Right lobe of liver (tissue), 6 donors: ENCODE measurements around the gene SLC28A1. TPM values are rescaled to one million over a fixed set of nuclear protein-coding genes. Genes with fewer than 3 reads are reported as not detected.

Experiments
- ATAC-seq, 4 donors: fragments of 200-7000 bp; cut with Tn5 transposase; one replicate each; pipeline ENCODE4 v1.9.1; 2020; ENCODE audit warnings: mild to moderate bottlenecking in 4 of 4, moderate library complexity in 4 of 4
- DNase-seq, 3 donors: peaks; one replicate each; pipeline ENCODE4 v3.0.0-alpha.2; 2020
- H3K27ac ChIP-seq, 3 donors: fragments of 200-600 bp; one replicate each; pipeline ENCODE4 v1.8.0; 2022
- H3K27me3 ChIP-seq, 2 donors: fragments of 200-600 bp; one replicate each; pipeline ENCODE4 v1.8.0; 2022
- H3K36me3 ChIP-seq, 4 donors: fragments of 200-600 bp; sonication (generic) in 1 of 4; one replicate each; pipeline versions ENCODE4 v1.5.1 to v1.8.0; 2017 to 2022; ENCODE audit warnings: control low read depth in 1 of 4
- H3K4me1 ChIP-seq, 4 donors: fragments of 200-600 bp; sonication (generic) in 1 of 4; one replicate each; pipeline versions ENCODE4 v1.5.1 to v1.8.0; 2017 to 2022; ENCODE audit warnings: control low read depth in 1 of 4
- H3K4me3 ChIP-seq, 3 donors: fragments of 200-600 bp; one replicate each; pipeline ENCODE4 v1.8.0; 2022
- H3K9me3 ChIP-seq, 4 donors: fragments of 200-600 bp; sonication (generic) in 1 of 4; one replicate each; pipeline versions ENCODE4 v1.5.1 to v1.8.0; 2017 to 2022; ENCODE audit warnings: control low read depth in 1 of 4
- POLR2A ChIP-seq: fragments of 450-650 bp; IDR thresholded peaks from one replicate; pipeline ENCODE4 v1.6.1; 2017; ENCODE audit warnings: antibody characterized with exemption, mild to moderate bottlenecking
- WGBS: methylation state at CpG from one replicate; pipeline ENCODE4 v1.1.6; 2018; ENCODE audit warnings: low coverage, low lambda C conversion rate; ENCODE audit not compliant: insufficient coverage; ENCODE audit errors: missing lambda C conversion rate; 5-methylcytosine and 5-hydroxymethylcytosine counted together
- intact Hi-C, 2 donors: fragments of 100-400 bp; cut with DNase I; formaldehyde crosslinking; loops; one replicate each; pipeline versions ENCODE4 v1.11.2 to v1.14.1; 2022
- total RNA-seq, 6 experiments: library from RNA; depleted of rRNA in 2 of 6; stranded (reverse); fragments of >200 nt in 2 of 6; fragmentation: NEBNext Ultra II Directional in 3 of 6; extraction: Animal tissue kit (Norgen Biotek cat#: 25700) in 3 of 6; gene quantifications; one replicate each; pipeline versions ENCODE4 v1.1.0 to v1.2.4, GENCODE V29; 2016 to 2023
- TF ChIP-seq, protein P1 (sequence below), 4 donors: fragments of 200-600 bp in 3 of 4; fragments of 450-650 bp in 1 of 4; IDR thresholded peaks; one replicate each; pipeline versions ENCODE4 v1.5.1 to v1.8.0; 2016 to 2022; ENCODE audit warnings: antibody characterized with exemption in 4 of 4, mild to moderate bottlenecking in 2 of 4
- donor health status: DM: no; HTN: yes; CAD: no.
- donor health status: DM: no; HTN: no; CAD: no.
- donor health status: DM: no; HTN: no; CAD: no.
- donor health status: DM: no; HTN: yes; CAD: no.
- donor health status: DM: no; HTN: yes; CAD: no.

Gene SLC28A1
- total RNA-seq, 6 experiments from 2014 or later, result 33.2 to 75.4 (median 49.9) TPM

DNA sequence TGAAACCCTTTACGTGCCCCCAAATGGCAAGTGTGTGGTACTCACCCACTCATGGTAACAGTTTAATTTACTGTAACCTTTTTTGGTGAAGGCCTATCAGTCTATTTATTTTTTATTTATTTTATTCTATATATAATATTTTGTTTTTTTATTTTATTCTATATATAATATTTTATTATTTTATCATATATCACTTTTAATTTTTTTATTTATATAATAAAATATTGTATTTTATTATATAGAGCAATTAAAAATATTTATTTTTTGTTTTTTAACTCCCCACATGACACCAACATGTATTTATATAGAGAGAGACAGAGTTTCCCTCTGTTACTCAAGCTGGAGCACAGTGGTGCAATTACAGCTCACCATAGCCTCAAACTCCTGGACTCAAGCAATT, 41.4 kb downstream of the SLC28A1 start:
- H3K27me3 ChIP-seq, result no peaks in the 10 kb centered on the region
- no peak overlapping the region for H3K27ac ChIP-seq
- ATAC-seq, result no peak
- intact Hi-C loops, result loop anchor here in 1 of 2 donors (10.0 kb wide), 1 partner anchor 101 kb away; no protein-coding TSS in a partner anchor
- WGBS, result 90% methylated on average over 1 of the region's 1 CpG
- DNase-seq, result no peak
- H3K36me3 ChIP-seq, result peaks cover 0 to 13% (median 5%) of the 10 kb centered on the region in 4 donors
- H3K4me1 ChIP-seq, result peaks cover 0 to 21% (median 10%) of the 10 kb centered on the region in 4 donors
- no peaks in the 10 kb centered on the region for H3K9me3 ChIP-seq
- TF ChIP-seq, protein P1, sequence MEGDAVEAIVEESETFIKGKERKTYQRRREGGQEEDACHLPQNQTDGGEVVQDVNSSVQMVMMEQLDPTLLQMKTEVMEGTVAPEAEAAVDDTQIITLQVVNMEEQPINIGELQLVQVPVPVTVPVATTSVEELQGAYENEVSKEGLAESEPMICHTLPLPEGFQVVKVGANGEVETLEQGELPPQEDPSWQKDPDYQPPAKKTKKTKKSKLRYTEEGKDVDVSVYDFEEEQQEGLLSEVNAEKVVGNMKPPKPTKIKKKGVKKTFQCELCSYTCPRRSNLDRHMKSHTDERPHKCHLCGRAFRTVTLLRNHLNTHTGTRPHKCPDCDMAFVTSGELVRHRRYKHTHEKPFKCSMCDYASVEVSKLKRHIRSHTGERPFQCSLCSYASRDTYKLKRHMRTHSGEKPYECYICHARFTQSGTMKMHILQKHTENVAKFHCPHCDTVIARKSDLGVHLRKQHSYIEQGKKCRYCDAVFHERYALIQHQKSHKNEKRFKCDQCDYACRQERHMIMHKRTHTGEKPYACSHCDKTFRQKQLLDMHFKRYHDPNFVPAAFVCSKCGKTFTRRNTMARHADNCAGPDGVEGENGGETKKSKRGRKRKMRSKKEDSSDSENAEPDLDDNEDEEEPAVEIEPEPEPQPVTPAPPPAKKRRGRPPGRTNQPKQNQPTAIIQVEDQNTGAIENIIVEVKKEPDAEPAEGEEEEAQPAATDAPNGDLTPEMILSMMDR (IDR thresholded peaks at IDR 0.05), result no peak
- TF ChIP-seq POLR2A, result no peak
- H3K4me3 ChIP-seq, result no peak overlapping the region

DNA sequence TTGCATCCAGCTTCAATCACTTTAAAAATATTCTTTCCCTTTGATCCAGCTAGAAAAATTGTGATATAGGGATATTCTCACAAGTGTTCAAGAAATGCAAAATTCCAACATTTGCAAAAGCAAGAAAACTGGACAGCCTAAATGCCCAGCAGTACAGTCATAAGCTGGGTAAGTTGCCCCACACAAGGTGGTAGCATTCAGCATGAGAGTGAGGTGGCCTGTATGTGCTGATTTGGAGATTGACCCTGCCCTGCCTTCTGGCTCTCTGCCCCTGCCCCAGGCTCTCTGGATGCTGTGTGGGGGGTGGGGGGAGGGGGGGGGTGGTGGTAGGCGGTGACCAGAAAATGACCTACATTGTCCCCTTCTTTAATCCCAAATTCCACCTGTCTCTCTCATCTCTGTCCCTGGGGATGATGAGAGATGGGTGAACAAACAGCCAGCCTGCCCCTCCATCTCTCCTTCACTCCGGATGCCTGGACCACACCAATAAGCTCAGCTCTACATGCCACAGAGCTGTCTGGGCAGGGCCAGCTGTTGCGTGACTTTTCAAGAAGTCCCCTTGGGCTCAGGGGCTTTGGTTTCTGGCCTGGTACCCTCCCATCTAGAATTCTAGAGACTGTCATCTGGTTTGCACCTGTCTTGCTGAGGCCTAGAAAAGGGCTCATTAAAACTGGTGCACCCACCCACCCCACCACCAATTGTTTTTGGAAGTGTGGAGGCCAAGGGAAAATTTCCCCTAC, 42.2 kb downstream of the SLC28A1 start:
- ATAC-seq, result no peak
- intact Hi-C loops, result loop anchor here in 1 of 2 donors (10.0 kb wide), 1 partner anchor 102 kb away; no protein-coding TSS in a partner anchor
- Histone ChIP-seq H3K4me3 (no peak overlapping the region), H3K27ac (no peak overlapping the region), H3K36me3 (peaks cover 0 to 13% (median 5%) of the 10 kb centered on the region in 4 donors), H3K9me3 (no peaks in the 10 kb centered on the region), H3K27me3 (no peaks in the 10 kb centered on the region), H3K4me1 (peaks cover 0 to 21% (median 10%) of the 10 kb centered on the region in 4 donors)
- DNase-seq, result no peak
- WGBS, result 75% methylated on average over 1 of the region's 3 CpGs
- no peak for TF ChIP-seq POLR2A
- TF ChIP-seq, protein P1 (IDR thresholded peaks at IDR 0.05), result no peak

DNA sequence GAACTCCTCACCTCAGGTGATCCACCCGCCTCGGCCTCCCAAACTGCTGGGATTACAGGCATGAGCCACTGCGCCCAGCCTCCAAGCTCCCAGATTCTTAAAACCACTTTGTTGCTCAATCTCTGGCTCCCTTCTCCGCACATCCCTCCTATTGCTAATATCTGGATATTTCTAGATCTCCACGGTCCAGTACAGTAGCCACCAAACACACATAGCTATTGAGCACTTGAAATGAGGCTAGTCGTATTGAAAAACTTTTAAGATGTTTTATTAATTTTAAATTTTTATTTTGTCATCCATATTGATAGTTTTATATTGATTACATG, 44.3 kb downstream of the SLC28A1 start:
- Histone ChIP-seq H3K36me3 (peaks cover 0 to 21% (median 6%) of the 10 kb centered on the region in 4 donors), H3K4me3 (no peak overlapping the region), H3K4me1 (peaks cover 0 to 19% (median 8%) of the 10 kb centered on the region in 4 donors), H3K27me3 (no peaks in the 10 kb centered on the region), H3K27ac (no peak overlapping the region), H3K9me3 (no peaks in the 10 kb centered on the region)
- TF ChIP-seq POLR2A, result no peak
- TF ChIP-seq, protein P1 (IDR thresholded peaks at IDR 0.05), result no peak
- no peak for ATAC-seq
- 49% methylated on average over 6 of the region's 6 CpGs for WGBS
- intact Hi-C loops, result loop anchor here in 1 of 2 donors (10.0 kb wide), 1 partner anchor 104 kb away; no protein-coding TSS in a partner anchor
- DNase-seq, result no peak

DNA sequence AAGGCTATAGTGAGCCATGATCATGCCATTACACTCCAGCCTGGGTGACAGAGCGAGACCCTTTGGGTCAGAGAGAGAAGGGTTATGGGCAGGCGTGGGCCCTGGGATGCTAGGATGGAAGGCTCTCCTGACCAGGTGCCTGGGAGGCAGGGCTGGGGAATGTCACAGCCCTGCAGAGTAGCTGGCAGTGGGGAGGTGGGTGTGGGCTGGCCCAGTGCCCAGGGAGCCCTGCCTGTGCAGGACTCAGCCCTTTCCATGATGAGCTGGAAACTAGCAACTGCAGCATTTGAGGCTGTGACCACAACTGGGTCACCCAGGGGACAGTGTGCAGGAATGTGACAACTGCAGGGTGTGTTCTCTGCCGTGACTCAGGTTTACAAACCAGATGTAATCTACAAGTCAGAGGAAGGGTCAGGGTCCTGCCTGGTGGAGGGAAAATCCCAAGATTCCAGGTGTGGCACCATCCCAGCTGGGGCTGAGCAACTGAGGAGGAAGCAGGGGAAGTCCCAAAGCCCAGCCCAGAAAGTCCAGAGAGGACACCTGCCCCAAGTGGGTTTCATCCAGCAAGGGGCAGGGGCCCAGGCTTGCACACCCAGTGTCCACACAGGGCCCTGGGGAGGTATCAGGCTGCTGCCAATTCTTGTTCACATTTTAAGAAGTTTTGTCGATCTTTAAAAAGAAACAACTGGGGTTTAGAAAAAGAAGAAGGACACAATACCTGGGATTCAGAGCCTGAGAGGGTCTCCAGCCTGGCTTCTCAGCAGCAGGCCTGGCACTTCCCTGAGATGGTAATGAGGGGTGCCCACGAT, 45.5 kb downstream of the SLC28A1 start:
- peaks cover 0 to 21% (median 6%) of the 10 kb centered on the region in 4 donors for H3K36me3 ChIP-seq
- H3K27ac ChIP-seq, result no peak overlapping the region
- intact Hi-C loops, result loop anchor here in 1 of 2 donors (10.0 kb wide), 2 partner anchors 105 to 335 kb away; no protein-coding TSS in a partner anchor
- H3K4me1 ChIP-seq, result peaks cover 0 to 10% (median 3%) of the 10 kb centered on the region in 4 donors
- no peak overlapping the region for H3K4me3 ChIP-seq
- no peak for TF ChIP-seq POLR2A
- TF ChIP-seq, protein P1 (IDR thresholded peaks at IDR 0.05), result no peak
- no peaks in the 10 kb centered on the region for H3K27me3 ChIP-seq
- DNase-seq (peak in 2 of 3 donors; percentile 62 to 80), ATAC-seq (peak in 3 of 4 donors; percentile 14 to 73 (median 18))
- WGBS, result 64% methylated on average over 2 of the region's 5 CpGs
- no peaks in the 10 kb centered on the region for H3K9me3 ChIP-seq
